ENCODE data around the gene AKAP13. TPM values are rescaled to one million over a fixed set of nuclear protein-coding genes. Genes with fewer than 3 reads are reported as not detected.

The AKAP13 gene
- total and polyA plus RNA-seq, 2 experiments from 2014 or later = 53.1 to 108 TPM

DNA sequence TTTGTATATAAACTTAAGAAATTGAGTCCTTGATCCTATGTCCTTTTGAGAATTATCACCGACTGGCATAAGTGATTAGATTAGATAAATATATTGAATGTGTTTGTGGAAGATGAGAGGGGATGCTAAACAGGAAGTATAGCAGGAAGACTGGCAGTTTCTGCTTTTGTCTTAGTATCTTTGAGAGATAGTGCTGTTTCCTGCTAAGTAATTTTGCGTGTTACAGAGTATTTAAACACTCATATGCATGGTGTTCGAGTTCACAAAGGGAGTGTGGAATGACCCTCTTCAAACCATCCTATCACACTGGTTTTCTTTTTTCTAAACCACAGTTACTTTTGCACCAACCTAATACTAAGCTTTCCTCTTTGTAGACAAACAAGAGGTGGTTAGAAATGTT lies 308.3 kb downstream of the AKAP13 start:
- no peaks in the 10 kb centered on the region for H3K9me3 ChIP-seq (ENCODE audit: low read depth)
- peaks cover 41% of the 10 kb centered on the region for H3K4me1 ChIP-seq (ENCODE audit: low read depth)
- no peak for DNase-seq (ENCODE audit: low read depth in 1 of 2, low spot score in 1 of 2)
- no peak for TF ChIP-seq CTCF (IDR thresholded peaks at IDR 0.05; ENCODE audit: low read depth, low read length)
- peak overlapping the region; percentile 62 for H3K27ac ChIP-seq
- H3K27me3 ChIP-seq = no peaks in the 10 kb centered on the region
- H3K36me3 ChIP-seq = peaks cover 30% of the 10 kb centered on the region
- H3K4me3 ChIP-seq = no peak overlapping the region

- Histone ChIP-seq H3K4me1 (ENCODE audit: low read depth) (peaks cover 50% of the 10 kb centered on the region), H3K27me3 (no peaks in the 10 kb centered on the region), H3K4me3 (peak overlapping the region; percentile 10), H3K9me3 (ENCODE audit: low read depth) (no peaks in the 10 kb centered on the region), H3K36me3 (peaks cover 28% of the 10 kb centered on the region), H3K27ac (peak overlapping the region; percentile 62)
- TF ChIP-seq CTCF (IDR thresholded peaks at IDR 0.05; ENCODE audit: low read depth, low read length) = no peak
- DNase-seq (ENCODE audit: low read depth in 1 of 2, low spot score in 1 of 2) = peak in 1 of 2 donors; percentile 82
These were observed 309.3 kb downstream of the AKAP13 start for GRCh38 chr15:85689729-85690128.

- H3K9me3 ChIP-seq (ENCODE audit: low read depth) = no peaks in the 10 kb centered on the region
- H3K4me1 ChIP-seq (ENCODE audit: low read depth) = peaks cover 50% of the 10 kb centered on the region
- no peaks in the 10 kb centered on the region for H3K27me3 ChIP-seq
- peak overlapping the region; percentile 30 for H3K27ac ChIP-seq
- TF ChIP-seq CTCF (IDR thresholded peaks at IDR 0.05; ENCODE audit: low read depth, low read length) = no peak
- DNase-seq (ENCODE audit: low read depth in 1 of 2, low spot score in 1 of 2) = no peak
- peaks cover 19% of the 10 kb centered on the region for H3K36me3 ChIP-seq
- H3K4me3 ChIP-seq = no peak overlapping the region
These were observed 310.3 kb downstream of the AKAP13 start for GRCh38 chr15:85690561-85691231.

GRCh38 chr15:85691350-85692240 lies 311.2 kb downstream of the AKAP13 start:
- Histone ChIP-seq H3K4me1 (ENCODE audit: low read depth) (peaks cover 50% of the 10 kb centered on the region), H3K36me3 (peaks cover 13% of the 10 kb centered on the region), H3K27ac (peak overlapping the region; percentile 30), H3K4me3 (no peak overlapping the region), H3K27me3 (no peaks in the 10 kb centered on the region), H3K9me3 (ENCODE audit: low read depth) (no peaks in the 10 kb centered on the region)
- DNase-seq (ENCODE audit: low read depth in 1 of 2, low spot score in 1 of 2) = no peak
- no peak for TF ChIP-seq CTCF (IDR thresholded peaks at IDR 0.05; ENCODE audit: low read depth, low read length)

DNA sequence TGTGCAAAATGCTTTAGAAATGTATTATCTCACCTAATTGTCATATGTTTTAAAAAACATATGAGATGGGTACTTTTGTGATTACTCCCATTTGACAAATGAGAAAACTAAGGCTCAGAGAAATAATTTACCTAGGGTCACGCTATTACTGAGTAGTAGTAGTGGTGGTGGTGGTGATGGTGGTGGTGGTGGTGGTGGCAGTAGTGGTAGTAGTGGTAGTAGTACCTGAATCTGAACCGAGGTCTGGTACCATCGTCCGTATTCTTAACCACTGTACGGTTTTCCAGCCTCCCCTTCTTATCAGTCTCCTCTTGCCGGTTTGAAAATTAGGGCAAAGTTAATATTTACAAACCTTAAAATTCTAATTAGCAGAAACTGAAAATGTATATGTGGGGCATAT lies 311.9 kb downstream of the AKAP13 start:
- H3K9me3 ChIP-seq (ENCODE audit: low read depth) = no peaks in the 10 kb centered on the region
- no peak overlapping the region for H3K27ac ChIP-seq
- no peaks in the 10 kb centered on the region for H3K27me3 ChIP-seq
- peaks cover 7% of the 10 kb centered on the region for H3K36me3 ChIP-seq
- no peak for TF ChIP-seq CTCF (IDR thresholded peaks at IDR 0.05; ENCODE audit: low read depth, low read length)
- H3K4me3 ChIP-seq = no peak overlapping the region
- peaks cover 50% of the 10 kb centered on the region for H3K4me1 ChIP-seq (ENCODE audit: low read depth)
- no peak for DNase-seq (ENCODE audit: low read depth in 1 of 2, low spot score in 1 of 2)
